ENCODE results near the gene TIMMDC1.

TIMMDC1 gene

DNA sequence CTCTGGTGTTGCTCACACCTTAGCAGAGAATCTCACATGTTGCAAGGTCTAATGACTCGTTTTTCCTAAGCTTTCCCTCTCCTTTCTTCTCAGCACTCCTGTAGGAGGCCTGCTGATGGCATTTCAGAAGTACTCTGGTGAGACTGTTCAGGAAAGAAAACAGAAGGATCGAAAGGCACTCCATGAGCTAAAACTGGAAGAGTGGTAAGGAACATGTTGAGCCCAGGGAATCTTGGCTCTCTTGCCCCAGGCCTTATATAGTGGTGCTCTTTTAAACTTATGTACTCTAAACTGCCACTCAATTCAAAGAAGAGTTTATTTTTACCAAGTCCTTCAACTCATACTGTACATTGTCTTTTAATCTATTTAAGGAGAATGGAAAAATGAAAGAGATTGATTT, 18.8 kb downstream of the TIMMDC1 start:
- ATAC-seq (ENCODE audit: low read depth), result no peak
- peaks cover 84% of the 10 kb centered on the region for H3K36me3 ChIP-seq (ENCODE audit: low read depth)

DNA sequence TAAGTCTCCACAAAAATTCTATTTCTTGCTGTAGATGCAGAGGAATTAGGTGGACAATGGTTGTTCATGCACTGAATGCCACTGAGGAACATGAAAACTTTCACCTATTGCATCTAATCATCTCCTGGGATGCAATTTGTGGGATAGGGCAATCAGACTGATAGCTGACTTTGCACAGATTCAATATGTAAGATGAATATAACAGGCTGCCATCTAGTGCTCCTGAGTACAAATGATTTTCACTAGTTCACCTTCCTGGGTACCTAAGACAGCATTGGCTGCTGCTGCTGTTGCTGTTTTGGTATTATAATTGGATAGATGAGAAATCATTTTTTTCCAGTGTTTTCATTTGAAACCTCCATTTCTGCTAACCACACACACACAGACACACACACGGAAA, 19.7 kb downstream of the TIMMDC1 start:
- Histone ChIP-seq H3K27ac (ENCODE audit: poor library complexity, severe bottlenecking) (no peak overlapping the region), H3K4me3 (ENCODE audit: severe bottlenecking) (no peak overlapping the region), H3K4me1 (ENCODE audit: insufficient read depth, poor library complexity, severe bottlenecking) (no peaks in the 10 kb centered on the region), H3K9me3 (ENCODE audit: severe bottlenecking) (no peaks in the 10 kb centered on the region), H3K27me3 (ENCODE audit: insufficient read depth, poor library complexity, severe bottlenecking) (no peaks in the 10 kb centered on the region), H3K36me3 (ENCODE audit: low read depth) (peaks cover 90% of the 10 kb centered on the region)
- ATAC-seq (ENCODE audit: low read depth) (no peak), DNase-seq (ENCODE audit: low spot score) (no peak)
- TF ChIP-seq, protein P1, sequence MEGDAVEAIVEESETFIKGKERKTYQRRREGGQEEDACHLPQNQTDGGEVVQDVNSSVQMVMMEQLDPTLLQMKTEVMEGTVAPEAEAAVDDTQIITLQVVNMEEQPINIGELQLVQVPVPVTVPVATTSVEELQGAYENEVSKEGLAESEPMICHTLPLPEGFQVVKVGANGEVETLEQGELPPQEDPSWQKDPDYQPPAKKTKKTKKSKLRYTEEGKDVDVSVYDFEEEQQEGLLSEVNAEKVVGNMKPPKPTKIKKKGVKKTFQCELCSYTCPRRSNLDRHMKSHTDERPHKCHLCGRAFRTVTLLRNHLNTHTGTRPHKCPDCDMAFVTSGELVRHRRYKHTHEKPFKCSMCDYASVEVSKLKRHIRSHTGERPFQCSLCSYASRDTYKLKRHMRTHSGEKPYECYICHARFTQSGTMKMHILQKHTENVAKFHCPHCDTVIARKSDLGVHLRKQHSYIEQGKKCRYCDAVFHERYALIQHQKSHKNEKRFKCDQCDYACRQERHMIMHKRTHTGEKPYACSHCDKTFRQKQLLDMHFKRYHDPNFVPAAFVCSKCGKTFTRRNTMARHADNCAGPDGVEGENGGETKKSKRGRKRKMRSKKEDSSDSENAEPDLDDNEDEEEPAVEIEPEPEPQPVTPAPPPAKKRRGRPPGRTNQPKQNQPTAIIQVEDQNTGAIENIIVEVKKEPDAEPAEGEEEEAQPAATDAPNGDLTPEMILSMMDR (IDR thresholded peaks at IDR 0.05; ENCODE audit: poor library complexity, severe bottlenecking), result no peak

More for the DNA sequence above, 18.8 kb downstream of the TIMMDC1 start:
- H3K27me3 ChIP-seq (ENCODE audit: insufficient read depth, poor library complexity, severe bottlenecking), result no peaks in the 10 kb centered on the region
- TF ChIP-seq, protein P1 (IDR thresholded peaks at IDR 0.05; ENCODE audit: poor library complexity, severe bottlenecking), result no peak
- H3K4me3 ChIP-seq (ENCODE audit: severe bottlenecking), result no peak overlapping the region
- H3K9me3 ChIP-seq (ENCODE audit: severe bottlenecking), result no peaks in the 10 kb centered on the region
- no peak overlapping the region for H3K27ac ChIP-seq (ENCODE audit: poor library complexity, severe bottlenecking)
- DNase-seq (ENCODE audit: low spot score), result no peak
- H3K4me1 ChIP-seq (ENCODE audit: insufficient read depth, poor library complexity, severe bottlenecking), result no peaks in the 10 kb centered on the region

DNA sequence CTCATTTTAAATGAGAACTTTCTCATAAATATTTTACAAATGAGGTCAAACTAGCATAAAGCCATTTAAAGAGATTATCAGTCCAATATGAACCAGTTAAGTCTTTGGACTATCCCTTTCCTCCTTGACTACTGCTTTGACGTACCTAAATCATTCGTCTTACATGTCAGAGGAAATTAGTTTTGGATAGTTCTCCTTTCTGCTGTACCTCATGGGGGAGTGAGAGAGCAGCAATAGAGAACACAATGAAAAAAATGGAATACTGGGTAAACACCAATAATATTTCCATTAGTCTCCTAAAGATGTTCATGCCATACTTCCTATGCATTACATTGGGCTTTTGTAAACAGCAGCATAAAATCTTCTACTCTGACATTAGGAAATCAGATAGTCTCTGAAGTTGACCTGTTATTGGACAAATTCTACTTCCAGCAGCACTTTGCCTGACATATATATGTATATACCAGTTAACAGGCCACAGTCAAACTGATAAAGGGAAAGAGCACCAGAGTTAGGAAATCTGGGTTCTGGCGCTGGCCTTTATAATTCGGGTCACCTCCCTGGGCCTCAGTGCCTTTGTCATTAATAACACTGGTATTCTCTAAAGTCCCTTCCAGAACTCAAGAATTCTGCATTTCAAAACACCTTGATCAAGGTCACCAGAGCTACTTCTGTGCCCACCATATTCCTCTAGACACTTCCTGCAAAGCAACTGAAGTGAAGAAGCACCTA, 26.8 kb downstream of the TIMMDC1 start:
- H3K9me3 ChIP-seq (ENCODE audit: severe bottlenecking), result no peaks in the 10 kb centered on the region
- TF ChIP-seq, protein P1 (IDR thresholded peaks at IDR 0.05; ENCODE audit: poor library complexity, severe bottlenecking), result peak; percentile 34
- no peak overlapping the region for H3K4me3 ChIP-seq (ENCODE audit: severe bottlenecking)
- peaks cover 37% of the 10 kb centered on the region for H3K36me3 ChIP-seq (ENCODE audit: low read depth)
- H3K27me3 ChIP-seq (ENCODE audit: insufficient read depth, poor library complexity, severe bottlenecking), result no peaks in the 10 kb centered on the region
- DNase-seq (ENCODE audit: low spot score) (no peak), ATAC-seq (ENCODE audit: low read depth) (no peak)
- H3K27ac ChIP-seq (ENCODE audit: poor library complexity, severe bottlenecking), result no peak overlapping the region
- H3K4me1 ChIP-seq (ENCODE audit: insufficient read depth, poor library complexity, severe bottlenecking), result no peaks in the 10 kb centered on the region

DNA sequence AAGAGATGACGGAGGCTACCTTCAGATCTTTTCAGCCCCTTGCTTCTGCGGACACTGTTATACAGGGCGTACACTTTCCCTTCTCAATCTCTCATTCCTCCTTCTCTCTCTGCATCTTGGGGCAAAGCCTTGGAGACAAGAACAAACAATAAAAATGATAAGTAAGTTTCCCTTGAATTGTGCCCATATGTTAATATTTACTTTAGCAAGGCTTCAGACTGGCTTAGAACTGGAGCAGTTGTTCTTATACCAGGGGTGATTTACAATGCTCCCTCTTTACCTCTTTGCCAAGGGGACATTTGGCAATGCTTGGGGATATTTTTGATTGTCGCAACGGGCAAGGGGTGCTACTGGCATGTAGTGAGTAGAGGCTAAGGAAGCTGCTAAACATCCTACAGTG, 29.4 kb downstream of the TIMMDC1 start:
- Histone ChIP-seq H3K4me1 (ENCODE audit: insufficient read depth, poor library complexity, severe bottlenecking) (no peaks in the 10 kb centered on the region), H3K4me3 (ENCODE audit: severe bottlenecking) (no peak overlapping the region), H3K27ac (ENCODE audit: poor library complexity, severe bottlenecking) (no peak overlapping the region), H3K36me3 (ENCODE audit: low read depth) (peaks cover 17% of the 10 kb centered on the region), H3K9me3 (ENCODE audit: severe bottlenecking) (no peaks in the 10 kb centered on the region), H3K27me3 (ENCODE audit: insufficient read depth, poor library complexity, severe bottlenecking) (no peaks in the 10 kb centered on the region)
- ATAC-seq (ENCODE audit: low read depth) (no peak), DNase-seq (ENCODE audit: low spot score) (no peak)
- TF ChIP-seq, protein P1 (IDR thresholded peaks at IDR 0.05; ENCODE audit: poor library complexity, severe bottlenecking), result no peak

DNA sequence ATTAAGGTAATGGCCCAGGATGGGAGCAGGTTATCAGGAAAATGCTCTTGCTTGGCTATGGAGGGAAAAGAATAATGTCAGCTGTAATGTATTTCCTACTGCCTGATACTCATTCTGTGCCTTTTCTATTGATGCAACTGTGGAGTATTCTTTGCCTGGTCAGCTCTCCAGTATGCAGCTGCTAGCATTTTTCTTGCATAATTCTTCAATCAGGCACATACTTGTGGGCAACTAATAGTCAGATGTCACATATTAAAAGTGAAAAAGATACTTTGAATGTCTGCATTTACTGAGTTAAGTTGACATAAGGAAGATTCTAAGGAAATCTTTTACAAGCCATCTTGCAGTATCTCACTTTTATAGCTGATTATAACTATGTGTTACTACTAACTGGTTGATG, 31.5 kb downstream of the TIMMDC1 start:
- Histone ChIP-seq H3K27me3 (ENCODE audit: insufficient read depth, poor library complexity, severe bottlenecking) (no peaks in the 10 kb centered on the region), H3K4me3 (ENCODE audit: severe bottlenecking) (no peak overlapping the region), H3K27ac (ENCODE audit: poor library complexity, severe bottlenecking) (no peak overlapping the region), H3K36me3 (ENCODE audit: low read depth) (peaks cover 1% of the 10 kb centered on the region; the same call in 1 of the 2 replicates), H3K4me1 (ENCODE audit: insufficient read depth, poor library complexity, severe bottlenecking) (no peaks in the 10 kb centered on the region), H3K9me3 (ENCODE audit: severe bottlenecking) (no peaks in the 10 kb centered on the region)
- ATAC-seq (ENCODE audit: low read depth) (no peak), DNase-seq (ENCODE audit: low spot score) (no peak)
- TF ChIP-seq, protein P1 (IDR thresholded peaks at IDR 0.05; ENCODE audit: poor library complexity, severe bottlenecking), result no peak
